HG03066 (cell line): Measurements from ENCODE around the gene PCGF5.
"Not testable (repeated sequence)": the region's sequence is repeated elsewhere in the genome, so short reads cannot be mapped to it uniquely, and the experiment has no call there.

Experiments
- ATAC-seq: cut with Tn5 transposase; IDR thresholded peaks from one replicate; pipeline ENCODE4 v1.9.1; 2021; ENCODE audit warnings: low read depth; ENCODE audit not compliant: unreplicated experiment

Gene PCGF5

GRCh38 chr10:91208642-91209041 is 11.8 kb upstream of the PCGF5 start:
- ATAC-seq, result no peak

GRCh38 chr10:91210014-91210413 is 10.4 kb upstream of the PCGF5 start:
- ATAC-seq, result no peak

GRCh38 chr10:91210435-91210834 is 10.0 kb upstream of the PCGF5 start:
- ATAC-seq, result peak; percentile 91

GRCh38 chr10:91211675-91212074 is 8.8 kb upstream of the PCGF5 start:
- no peak for ATAC-seq

- no peak for ATAC-seq
These were observed 5.6 kb upstream of the PCGF5 start for GRCh38 chr10:91214911-91215310.

- ATAC-seq, result no peak
These were observed 5.1 kb upstream of the PCGF5 start for GRCh38 chr10:91215384-91215783.

- no peak for ATAC-seq
These were observed 881 bp upstream of the PCGF5 start for GRCh38 chr10:91219371-91220193.

- ATAC-seq, result peak; percentile 20
These were observed 652 bp downstream of the PCGF5 start for GRCh38 chr10:91220954-91221675.

GRCh38 chr10:91226093-91226492 is 5.6 kb downstream of the PCGF5 start:
- ATAC-seq, result no peak

- ATAC-seq, result no peak
These were observed 7.1 kb downstream of the PCGF5 start for GRCh38 chr10:91227576-91227975.

- no peak for ATAC-seq
These were observed 9.2 kb downstream of the PCGF5 start for GRCh38 chr10:91229683-91230082.

- ATAC-seq, result no peak
These were observed 17.7 kb downstream of the PCGF5 start for GRCh38 chr10:91238191-91238590.

GRCh38 chr10:91239789-91240188 is 19.3 kb downstream of the PCGF5 start:
- ATAC-seq, result no peak

- no peak for ATAC-seq
These were observed 22.5 kb downstream of the PCGF5 start for GRCh38 chr10:91242940-91243339.

- no peak for ATAC-seq
These were observed 27.1 kb downstream of the PCGF5 start for GRCh38 chr10:91247360-91248111.

- no peak for ATAC-seq
These were observed 29.2 kb downstream of the PCGF5 start for GRCh38 chr10:91249700-91250099.

- no peak for ATAC-seq
These were observed 29.9 kb downstream of the PCGF5 start for GRCh38 chr10:91250341-91250740.

- ATAC-seq, result no peak
These were observed 31.1 kb downstream of the PCGF5 start for GRCh38 chr10:91251430-91252056.

- ATAC-seq, result no peak
These were observed 32.8 kb downstream of the PCGF5 start for GRCh38 chr10:91253300-91253699.

GRCh38 chr10:91257310-91257709 is 36.8 kb downstream of the PCGF5 start:
- no peak for ATAC-seq

GRCh38 chr10:91260417-91260816 is 40.0 kb downstream of the PCGF5 start:
- not testable (repeated sequence) for ATAC-seq
